ACC112 (cell line): ENCODE data around the gene TFAP2A.

Experiments
- H2AFZ ChIP-seq: fragments of 200-600 bp; sonication (generic); one replicate; pipeline ENCODE4 v1.6.0; 2017; ENCODE audit warnings: antibody characterized with exemption, low read length; ENCODE audit not compliant: unreplicated experiment
- H3K27ac ChIP-seq: fragments of 200-600 bp; sonication (generic); 2 replicates; pipeline ENCODE4 v1.5.1; 2014; ENCODE audit warnings: low read depth, mild to moderate bottlenecking, antibody characterized with exemption, low read length, moderate library complexity
- H3K27me3 ChIP-seq: fragments of 200-600 bp; sonication (generic); 2 replicates; pipeline ENCODE4 v1.6.1; 2014; ENCODE audit warnings: mild to moderate bottlenecking, antibody characterized with exemption, low read length, moderate library complexity, mixed read lengths; ENCODE audit not compliant: insufficient read depth
- H3K36me3 ChIP-seq: fragments of 200-600 bp; sonication (generic); 2 replicates; pipeline ENCODE4 v1.6.1; 2016; ENCODE audit warnings: mild to moderate bottlenecking, antibody characterized with exemption, low read length, moderate library complexity, mixed read lengths; ENCODE audit not compliant: insufficient read depth
- H3K4me1 ChIP-seq: fragments of 200-600 bp; sonication (generic); one replicate; pipeline ENCODE4 v1.6.1; 2016; ENCODE audit warnings: low read length, mixed read lengths; ENCODE audit not compliant: insufficient read depth, unreplicated experiment, control insufficient read depth
- H3K4me3 ChIP-seq: fragments of 200-600 bp; sonication (generic); 2 replicates; pipeline ENCODE4 v1.5.1; 2014; ENCODE audit warnings: mild to moderate bottlenecking, low read depth, low read length
- H3K79me2 ChIP-seq: fragments of 200-600 bp; sonication (generic); one replicate; pipeline ENCODE4 v1.6.0; 2016; ENCODE audit warnings: low read length; ENCODE audit not compliant: control insufficient read depth, unreplicated experiment, insufficient read depth

Gene TFAP2A

DNA sequence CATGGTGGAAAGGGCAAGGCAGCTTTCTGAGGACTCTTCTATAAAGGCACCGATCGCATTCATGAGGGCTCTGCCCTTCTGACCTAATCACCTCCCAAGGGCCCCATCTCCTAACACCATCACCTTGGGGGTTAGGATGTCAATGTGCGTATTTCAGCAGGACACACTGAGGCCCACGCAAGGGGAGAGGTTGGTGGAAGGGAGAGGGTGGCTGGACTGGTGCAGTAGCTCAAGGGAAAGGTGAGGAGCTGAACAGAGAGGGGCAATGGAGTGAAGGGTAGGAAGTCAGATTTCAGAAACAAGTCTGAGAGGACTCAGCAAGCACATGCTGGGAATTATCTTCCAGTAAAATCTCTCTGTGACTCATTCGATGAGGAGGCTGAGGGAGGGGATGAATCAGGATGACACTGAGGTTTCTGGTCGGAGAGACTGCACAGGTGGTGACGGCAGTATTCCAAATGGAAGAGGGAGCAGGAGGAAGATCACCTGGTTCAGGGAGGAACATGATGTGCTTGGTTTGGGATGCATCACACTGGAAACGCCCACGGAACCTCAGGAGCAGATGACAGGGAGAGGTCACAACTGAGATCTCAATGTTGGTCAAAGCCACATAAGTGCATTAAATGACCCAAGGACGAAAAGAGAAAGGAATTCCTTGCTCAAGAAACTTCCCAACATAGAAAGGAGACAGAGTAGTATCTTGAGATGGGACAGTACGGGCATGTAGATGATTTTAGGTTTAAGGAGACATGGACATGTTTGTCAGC lies 67.1 kb downstream of the TFAP2A start:
- H3K27ac ChIP-seq: no peak overlapping the region
- no peak overlapping the region for H3K4me3 ChIP-seq
- no peaks in the 10 kb centered on the region for H3K36me3 ChIP-seq
- H3K79me2 ChIP-seq: no peaks in the 10 kb centered on the region
- H3K4me1 ChIP-seq: no peaks in the 10 kb centered on the region
- H2AFZ ChIP-seq: no peak overlapping the region
- no peaks in the 10 kb centered on the region for H3K27me3 ChIP-seq
